K562 (cell line): Measurements from ENCODE around the gene SUPT5H. TPM values are rescaled to one million over a fixed set of nuclear protein-coding genes. Genes with fewer than 3 reads are reported as not detected.
A peak's percentile ranks its signal among the peaks of the same experiment; 100 is the strongest.

Experiments used
- ARID1B ChIP-seq: fragments of 450-650 bp; IDR thresholded peaks from 2 replicates; pipeline ENCODE4 v1.6.1; 2016; ENCODE audit warnings: antibody characterized with exemption, mild to moderate bottlenecking, inconsistent platforms
- BACH1 ChIP-seq: fragments of 200-800 bp; sonication (Bioruptor generic); IDR thresholded peaks from 2 replicates; pipeline ENCODE4 v1.6.1; 2016; ENCODE audit warnings: missing genetic modification characterization, missing compliant biosample characterization
- BRD9 ChIP-seq: fragments of 450-650 bp; IDR thresholded peaks from 2 replicates; pipeline ENCODE4 v1.6.1; 2018; ENCODE audit warnings: low read depth; ENCODE audit not compliant: partially characterized antibody
- GATAD2B ChIP-seq: fragments of 450-650 bp; IDR thresholded peaks from 2 replicates; pipeline ENCODE4 v1.6.1; 2017; ENCODE audit warnings: mild to moderate bottlenecking, borderline replicate concordance
- HEY1 ChIP-seq: fragments of 250-450 bp; sonication (Bioruptor Pico); IDR thresholded peaks from 2 replicates; pipeline ENCODE4 v1.5.0; 2020; ENCODE audit warnings: mild to moderate bottlenecking, moderate library complexity, borderline replicate concordance
- KDM1A ChIP-seq, 2 experiments: fragments of 450-650 bp; IDR thresholded peaks; 2 replicates each; pipeline ENCODE4 v1.6.1; 2016; ENCODE audit warnings: mild to moderate bottlenecking in 2 of 2
- NBN ChIP-seq: fragments of 450-650 bp; IDR thresholded peaks from 2 replicates; pipeline ENCODE4 v1.6.1; 2016; ENCODE audit warnings: low read depth, mild to moderate bottlenecking
- NCOA6 ChIP-seq: fragments of 450-650 bp; IDR thresholded peaks from 2 replicates; pipeline ENCODE4 v1.6.1; 2017; ENCODE audit warnings: mild to moderate bottlenecking
- SMAD1 ChIP-seq: fragments of 150-350 bp; IDR thresholded peaks from 2 replicates; pipeline ENCODE4 v1.6.1; 2014; ENCODE audit warnings: low read length, low read depth; ENCODE audit not compliant: partially characterized antibody
- SMARCA4 ChIP-seq: fragments of 450-650 bp; IDR thresholded peaks from 2 replicates; pipeline ENCODE4 v1.6.1; 2016
- TAL1 ChIP-seq: fragments of 450-650 bp; IDR thresholded peaks from 2 replicates; pipeline ENCODE4 v1.6.1; 2016; ENCODE audit warnings: mild to moderate bottlenecking
- ZNF561 ChIP-seq: fragments of 450-650 bp; formaldehyde crosslinking; conservative IDR thresholded peaks from 2 replicates; pipeline ENCODE4 v1.4.0; 2020; ENCODE audit warnings: mild to moderate bottlenecking, moderate library complexity
- polyA plus RNA-seq, 8 experiments: library from polyadenylated mRNA; depleted of rRNA in 4 of 8; stranded (reverse) in 5 of 8; unstranded in 3 of 8; fragments of >200 nt; fragmentation: Nextera tagmentation in 2 of 8; fragmentation: Illumina TruSeq in 1 of 8; extraction: Ambion mirVana in 2 of 8; extraction: Trizol in 1 of 8; gene quantifications; 2 replicates each; pipeline versions ENCODE4 v1.2.1 to v1.2.3, GENCODE V29; 2011 to 2014; ENCODE audit warnings: inconsistent platforms in 1 of 8, missing spikeins in 1 of 8
- total RNA-seq, 7 experiments: library from RNA; depleted of rRNA in 6 of 7; stranded (reverse); fragments of >200 nt in 6 of 7; fragmentation: Illumina TruSeq in 2 of 7; extraction: Trizol in 2 of 7; gene quantifications; 2 replicates each; pipeline versions ENCODE4 v1.2.1 to v1.2.3, GENCODE V29; 2011 to 2021; ENCODE audit warnings: low replicate concordance in 1 of 7
- TF ChIP-seq, protein P1 (sequence below): sonication (generic); formaldehyde crosslinking; IDR thresholded peaks from 2 replicates; pipeline ENCODE4 v1.8.0; 2022; ENCODE audit warnings: mild to moderate bottlenecking, missing genetic modification reagents
- TF ChIP-seq, protein P2 (sequence below): fragments of 450-650 bp; formaldehyde crosslinking; IDR thresholded peaks from 2 replicates; pipeline ENCODE4 v1.4.0; 2020; ENCODE audit warnings: mild to moderate bottlenecking, moderate library complexity
- TF ChIP-seq, protein P3 (sequence below), 2 experiments: fragments of 450-650 bp; formaldehyde crosslinking in 1 of 2; IDR thresholded peaks; 2 replicates each; pipeline versions ENCODE4 v1.4.0 to v1.6.1; 2014 to 2020; ENCODE audit warnings: mild to moderate bottlenecking in 2 of 2, borderline replicate concordance in 1 of 2, low read depth in 1 of 2

The SUPT5H gene
- total and polyA plus RNA-seq, 9 of the 15 experiments (the other 6 are each of a cell fraction or from before 2014, with no cell fraction given): 13.3 to 85.9 (median 35.9) TPM

DNA sequence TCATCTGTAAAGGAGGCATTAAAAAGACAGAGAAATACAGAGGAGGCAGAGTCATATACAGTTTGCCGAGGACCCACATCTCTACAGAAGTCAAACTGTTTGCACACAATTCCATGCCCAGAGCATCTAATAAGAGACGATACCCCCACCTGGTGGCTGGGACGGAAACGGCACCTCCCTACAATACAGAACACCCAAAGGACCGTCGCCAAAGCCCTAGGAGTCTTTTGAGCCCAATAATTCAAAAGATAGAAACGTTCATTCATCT, 33.6 kb upstream of the SUPT5H start (continued):
- TF ChIP-seq, protein P1, sequence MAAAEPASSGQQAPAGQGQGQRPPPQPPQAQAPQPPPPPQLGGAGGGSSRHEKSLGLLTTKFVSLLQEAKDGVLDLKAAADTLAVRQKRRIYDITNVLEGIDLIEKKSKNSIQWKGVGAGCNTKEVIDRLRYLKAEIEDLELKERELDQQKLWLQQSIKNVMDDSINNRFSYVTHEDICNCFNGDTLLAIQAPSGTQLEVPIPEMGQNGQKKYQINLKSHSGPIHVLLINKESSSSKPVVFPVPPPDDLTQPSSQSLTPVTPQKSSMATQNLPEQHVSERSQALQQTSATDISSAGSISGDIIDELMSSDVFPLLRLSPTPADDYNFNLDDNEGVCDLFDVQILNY (CRISPR knock-in tag): 0 out of 2 replicates have a peak, but pooled peaks have one; percentile 19
- TF ChIP-seq SMAD1: no peak
- TF ChIP-seq ARID1B: no peak
- 0 out of 2 replicates have a peak, but pooled peaks have one; percentile 49 for TF ChIP-seq ZNF561 (CRISPR knock-in tag)
- TF ChIP-seq BRD9: peak; percentile 94
- 0 out of 2 replicates have a peak, but pooled peaks have one; percentile 10 for TF ChIP-seq TAL1
- TF ChIP-seq NCOA6: no peak
- TF ChIP-seq, protein P2, sequence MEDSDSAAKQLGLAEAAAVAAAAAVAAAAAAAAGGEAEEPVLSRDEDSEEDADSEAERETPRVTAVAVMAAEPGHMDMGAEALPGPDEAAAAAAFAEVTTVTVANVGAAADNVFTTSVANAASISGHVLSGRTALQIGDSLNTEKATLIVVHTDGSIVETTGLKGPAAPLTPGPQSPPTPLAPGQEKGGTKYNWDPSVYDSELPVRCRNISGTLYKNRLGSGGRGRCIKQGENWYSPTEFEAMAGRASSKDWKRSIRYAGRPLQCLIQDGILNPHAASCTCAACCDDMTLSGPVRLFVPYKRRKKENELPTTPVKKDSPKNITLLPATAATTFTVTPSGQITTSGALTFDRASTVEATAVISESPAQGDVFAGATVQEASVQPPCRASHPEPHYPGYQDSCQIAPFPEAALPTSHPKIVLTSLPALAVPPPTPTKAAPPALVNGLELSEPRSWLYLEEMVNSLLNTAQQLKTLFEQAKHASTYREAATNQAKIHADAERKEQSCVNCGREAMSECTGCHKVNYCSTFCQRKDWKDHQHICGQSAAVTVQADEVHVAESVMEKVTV (CRISPR knock-in tag): peak; percentile 98
- TF ChIP-seq KDM1A (IDR thresholded peaks at IDR 0.05): peak; percentile 12 to 65; a peak in 1 of 4 replicates
- peak; percentile 72; the same call in 1 of the 2 replicates for TF ChIP-seq GATAD2B
- TF ChIP-seq, protein P3, sequence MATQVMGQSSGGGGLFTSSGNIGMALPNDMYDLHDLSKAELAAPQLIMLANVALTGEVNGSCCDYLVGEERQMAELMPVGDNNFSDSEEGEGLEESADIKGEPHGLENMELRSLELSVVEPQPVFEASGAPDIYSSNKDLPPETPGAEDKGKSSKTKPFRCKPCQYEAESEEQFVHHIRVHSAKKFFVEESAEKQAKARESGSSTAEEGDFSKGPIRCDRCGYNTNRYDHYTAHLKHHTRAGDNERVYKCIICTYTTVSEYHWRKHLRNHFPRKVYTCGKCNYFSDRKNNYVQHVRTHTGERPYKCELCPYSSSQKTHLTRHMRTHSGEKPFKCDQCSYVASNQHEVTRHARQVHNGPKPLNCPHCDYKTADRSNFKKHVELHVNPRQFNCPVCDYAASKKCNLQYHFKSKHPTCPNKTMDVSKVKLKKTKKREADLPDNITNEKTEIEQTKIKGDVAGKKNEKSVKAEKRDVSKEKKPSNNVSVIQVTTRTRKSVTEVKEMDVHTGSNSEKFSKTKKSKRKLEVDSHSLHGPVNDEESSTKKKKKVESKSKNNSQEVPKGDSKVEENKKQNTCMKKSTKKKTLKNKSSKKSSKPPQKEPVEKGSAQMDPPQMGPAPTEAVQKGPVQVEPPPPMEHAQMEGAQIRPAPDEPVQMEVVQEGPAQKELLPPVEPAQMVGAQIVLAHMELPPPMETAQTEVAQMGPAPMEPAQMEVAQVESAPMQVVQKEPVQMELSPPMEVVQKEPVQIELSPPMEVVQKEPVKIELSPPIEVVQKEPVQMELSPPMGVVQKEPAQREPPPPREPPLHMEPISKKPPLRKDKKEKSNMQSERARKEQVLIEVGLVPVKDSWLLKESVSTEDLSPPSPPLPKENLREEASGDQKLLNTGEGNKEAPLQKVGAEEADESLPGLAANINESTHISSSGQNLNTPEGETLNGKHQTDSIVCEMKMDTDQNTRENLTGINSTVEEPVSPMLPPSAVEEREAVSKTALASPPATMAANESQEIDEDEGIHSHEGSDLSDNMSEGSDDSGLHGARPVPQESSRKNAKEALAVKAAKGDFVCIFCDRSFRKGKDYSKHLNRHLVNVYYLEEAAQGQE (IDR thresholded peaks at IDR 0.05; ENCODE audit: borderline replicate concordance): peak; percentile 94
- TF ChIP-seq, protein P3 (CRISPR knock-in tag; IDR thresholded peaks at IDR 0.05; ENCODE audit: low read depth): no peak
- TF ChIP-seq HEY1: 0 out of 2 replicates have a peak, but pooled peaks have one; percentile 15
- TF ChIP-seq SMARCA4: no peak
- TF ChIP-seq NBN: peak; percentile 89; the same call in 1 of the 2 replicates
- TF ChIP-seq BACH1 (tag): peak; percentile 74; the same call in 1 of the 2 replicates
